HG03558 (cell line): ENCODE measurements around the gene JCAD.
"Not testable (repeated sequence)": the region's sequence is repeated elsewhere in the genome, so short reads cannot be mapped to it uniquely, and the experiment has no call there.

ENCODE experiments used
- ATAC-seq: cut with Tn5 transposase; IDR thresholded peaks from one replicate; pipeline ENCODE4 v1.9.1; 2021; ENCODE audit warnings: moderate number of reproducible peaks; ENCODE audit not compliant: unreplicated experiment; ENCODE audit errors: extremely low read depth

JCAD gene, protein sequence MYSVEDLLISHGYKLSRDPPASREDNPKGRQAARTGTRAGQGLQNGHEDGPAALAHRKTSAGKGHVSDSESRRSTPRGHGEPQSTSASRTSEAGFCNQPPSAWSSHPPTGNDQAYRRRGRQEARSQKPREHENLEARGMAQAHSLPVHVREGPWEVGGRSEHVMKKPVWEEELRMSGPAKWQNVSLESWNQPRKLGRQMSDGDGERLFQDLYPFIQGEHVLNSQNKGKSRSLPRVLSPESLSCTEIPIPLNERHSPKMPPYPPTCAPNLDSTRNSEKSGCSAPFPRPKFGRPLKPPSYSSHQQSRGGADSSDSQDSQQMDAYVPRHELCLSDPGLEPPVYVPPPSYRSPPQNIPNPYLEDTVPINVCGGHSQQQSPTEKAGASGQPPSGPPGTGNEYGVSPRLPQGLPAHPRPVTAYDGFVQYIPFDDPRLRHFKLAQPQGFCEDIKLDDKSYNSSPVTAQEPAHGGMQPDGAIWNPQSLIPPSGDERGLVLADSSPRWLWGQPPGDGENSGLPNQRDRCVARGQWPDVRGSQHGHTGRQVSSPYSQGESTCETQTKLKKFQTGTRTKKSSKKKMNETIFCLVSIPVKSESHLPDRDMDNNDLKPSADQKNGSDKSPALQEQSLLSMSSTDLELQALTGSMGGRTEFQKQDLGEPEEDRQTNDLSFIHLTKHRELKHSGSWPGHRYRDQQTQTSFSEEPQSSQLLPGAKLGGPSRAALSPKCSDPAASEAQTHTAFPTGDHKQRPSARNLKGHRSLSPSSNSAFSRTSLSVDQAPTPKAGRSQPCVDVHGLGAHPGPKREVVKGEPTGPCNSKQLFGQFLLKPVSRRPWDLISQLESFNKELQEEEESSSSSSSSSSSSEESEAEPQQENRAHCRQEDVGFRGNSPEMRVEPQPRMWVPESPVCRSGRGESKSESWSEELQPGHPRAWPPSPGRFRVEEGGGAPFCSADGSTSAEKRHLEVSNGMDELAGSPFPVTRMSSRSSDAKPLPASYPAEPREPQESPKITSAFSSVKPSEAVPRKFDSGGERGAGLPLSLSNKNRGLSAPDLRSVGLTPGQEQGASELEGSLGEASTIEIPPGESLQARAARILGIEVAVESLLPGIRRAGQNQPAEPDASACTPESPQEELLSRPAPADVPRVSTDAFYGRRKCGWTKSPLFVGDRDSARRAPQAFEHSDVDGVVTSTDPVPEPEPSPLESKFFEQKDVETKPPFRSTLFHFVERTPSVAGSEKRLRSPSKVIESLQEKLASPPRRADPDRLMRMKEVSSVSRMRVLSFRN (N-terminal part only)

DNA sequence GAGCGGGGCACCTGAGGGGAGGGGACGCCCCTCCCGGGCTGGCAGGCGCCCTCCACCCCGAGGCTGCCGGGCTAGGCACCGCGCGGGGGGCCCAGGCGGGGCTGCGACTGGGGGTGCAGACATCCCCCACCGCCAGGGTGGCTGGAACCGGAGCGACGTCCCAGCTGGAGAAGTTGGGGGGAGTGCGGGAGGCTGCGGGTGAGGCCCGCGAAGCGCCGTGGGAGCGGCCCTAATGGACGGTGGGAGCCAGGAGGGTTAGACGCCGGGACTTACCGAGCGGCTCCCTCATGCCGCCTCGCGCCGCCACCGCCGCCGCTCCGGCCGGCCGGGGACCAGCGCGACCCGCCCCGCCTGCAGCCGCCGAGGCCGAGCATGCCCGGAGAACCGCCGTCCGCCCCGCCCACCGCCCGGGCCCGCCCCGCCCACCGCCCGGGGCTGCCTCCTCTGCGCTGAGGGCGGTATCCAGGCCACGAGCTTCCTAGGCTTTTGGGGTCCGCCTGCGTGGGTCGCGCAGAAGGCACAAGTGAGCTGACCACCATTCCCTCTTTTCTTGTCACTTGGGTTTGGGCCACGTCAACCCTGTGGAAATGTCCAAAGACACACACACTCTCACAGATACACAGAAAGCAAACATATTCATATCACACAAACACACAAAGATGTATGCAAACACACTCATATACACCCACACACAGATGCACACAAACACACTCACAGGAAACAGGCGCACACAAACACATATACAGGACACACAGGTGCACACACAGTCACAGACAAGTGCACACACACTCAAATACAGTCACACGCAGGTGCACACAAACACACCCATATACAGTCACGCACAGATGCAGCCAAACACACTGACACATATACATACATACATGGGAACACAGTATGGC is at the start of gene JCAD:
JCAD (minus strand) TSS at position 378 of the 899 bp plus-strand sequence. CDS start 11,774 bp downstream, outside the sequence.
- no peak for ATAC-seq

DNA sequence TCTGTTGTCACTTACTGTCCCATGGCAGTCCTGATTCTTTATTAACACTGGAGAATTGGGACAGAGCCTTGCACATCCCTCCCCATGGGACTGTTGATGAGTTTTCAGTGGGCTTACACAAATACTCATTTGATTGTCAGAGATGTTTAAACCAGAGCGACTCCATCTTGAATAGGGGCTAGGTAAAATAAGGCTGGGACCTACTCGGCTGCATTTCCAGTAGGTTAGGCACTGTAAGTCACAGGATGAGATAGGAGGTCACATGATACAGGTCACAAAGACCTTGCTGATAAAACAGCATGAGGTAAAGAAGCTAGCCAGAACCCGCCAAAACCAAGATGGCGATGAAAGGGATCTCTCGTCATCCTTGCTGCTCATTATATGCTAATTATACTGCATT is 47.6 kb upstream of the JCAD start:
- ATAC-seq, result no peak

- no peak for ATAC-seq
These were observed 44.4 kb upstream of the JCAD start for GRCh38 chr10:30103595-30104320.

GRCh38 chr10:30099706-30100105 is 40.3 kb upstream of the JCAD start:
- ATAC-seq, result not testable (repeated sequence)

- ATAC-seq, result no peak
These were observed 39.7 kb upstream of the JCAD start for GRCh38 chr10:30099101-30099500.

GRCh38 chr10:30098629-30099028 is 39.2 kb upstream of the JCAD start:
- ATAC-seq, result no peak

GRCh38 chr10:30096564-30096963 is 37.2 kb upstream of the JCAD start:
- no peak for ATAC-seq

- no peak for ATAC-seq
These were observed 36.4 kb upstream of the JCAD start for GRCh38 chr10:30095631-30096422.

DNA sequence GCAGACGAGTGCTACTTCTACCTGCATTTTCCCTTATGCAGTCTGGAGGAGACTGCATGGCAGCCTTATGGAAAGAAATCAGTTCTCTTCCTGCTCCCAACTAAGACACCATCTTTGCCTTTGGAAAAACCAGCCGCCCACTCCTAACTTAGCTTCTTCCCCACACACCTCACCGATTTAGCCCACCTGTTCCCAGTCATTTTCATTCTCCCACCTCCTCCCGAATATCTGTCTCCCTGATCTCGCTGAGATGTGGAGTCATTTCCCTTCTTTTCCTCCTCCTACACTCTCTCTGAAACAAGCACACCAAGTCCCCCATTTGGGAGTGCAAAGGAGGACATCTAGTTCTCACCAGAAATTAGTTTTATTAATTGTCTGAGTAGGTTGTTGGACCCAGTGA is 35.2 kb upstream of the JCAD start:
- ATAC-seq, result no peak

GRCh38 chr10:30093303-30093950 is 34.0 kb upstream of the JCAD start:
- no peak for ATAC-seq

DNA sequence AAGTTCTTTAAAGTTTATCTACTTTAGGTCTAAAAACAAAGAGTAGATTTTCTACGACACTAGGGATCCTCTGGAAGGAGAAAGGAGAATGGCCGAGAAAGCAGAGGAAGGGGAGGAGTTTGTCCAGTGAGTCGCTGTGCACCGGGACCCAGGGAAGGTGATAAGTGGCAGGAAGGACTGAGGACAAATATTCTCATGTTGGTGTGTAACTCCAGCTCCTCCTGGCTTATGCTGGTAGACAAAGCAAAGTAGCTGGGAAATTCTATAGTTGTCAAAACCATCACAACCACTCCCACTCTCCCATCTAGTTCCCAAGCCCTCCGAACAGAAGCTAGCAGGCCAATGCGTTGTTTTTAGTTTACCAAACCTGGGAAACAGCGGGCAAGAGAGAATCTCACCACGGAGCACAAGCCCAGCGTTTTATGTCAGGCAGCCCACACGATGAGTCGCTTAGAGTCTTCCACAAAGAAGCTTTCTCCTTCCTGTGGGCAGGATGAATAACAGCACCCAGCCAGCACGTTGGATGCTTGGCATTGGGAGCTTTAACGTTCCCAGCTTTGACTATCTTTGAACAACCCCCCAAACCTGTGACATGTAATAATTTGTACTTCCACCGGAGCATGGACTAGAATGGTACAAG is 32.9 kb upstream of the JCAD start:
- ATAC-seq, result no peak

DNA sequence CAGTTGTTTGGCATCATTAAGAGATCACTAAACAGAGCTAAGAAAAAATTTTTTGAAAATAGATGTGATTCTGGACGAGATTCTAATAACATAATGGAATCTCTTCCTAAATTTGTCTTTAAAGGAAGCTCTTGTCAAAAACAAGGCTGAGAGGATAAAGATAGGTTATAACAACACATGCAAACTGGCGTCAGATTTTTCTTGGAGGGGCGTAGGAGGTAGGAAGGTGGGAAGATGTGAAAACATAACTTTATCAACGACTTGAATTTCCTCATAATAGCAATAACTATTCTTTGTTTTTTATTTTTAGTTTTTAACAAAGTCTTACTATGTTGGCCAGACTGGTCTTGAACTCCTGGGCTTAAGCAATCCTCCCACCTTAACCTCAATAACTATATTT is 31.8 kb upstream of the JCAD start:
- no peak for ATAC-seq

GRCh38 chr10:30088178-30088577 is 28.8 kb upstream of the JCAD start:
- no peak for ATAC-seq

- no peak for ATAC-seq
These were observed 24.5 kb upstream of the JCAD start for GRCh38 chr10:30083934-30084333.

DNA sequence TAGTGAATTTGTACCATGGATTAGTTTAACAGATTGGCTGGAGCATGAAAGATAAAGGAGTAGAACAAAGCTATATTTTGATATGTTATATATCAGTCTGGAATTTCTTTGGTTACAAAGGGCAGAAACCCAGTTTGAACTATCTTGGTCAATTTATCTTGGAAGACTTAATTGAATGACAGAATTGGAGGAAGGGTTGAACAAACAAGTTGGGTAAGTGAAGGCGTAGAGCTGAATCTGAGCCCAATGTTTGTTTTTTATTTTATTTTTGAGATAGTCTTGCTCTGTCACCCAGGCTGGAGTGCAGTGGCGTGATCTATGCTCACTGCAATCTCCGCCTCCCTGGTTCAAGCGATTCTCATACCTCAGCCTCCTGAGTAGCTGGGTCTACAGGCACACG is 21.8 kb upstream of the JCAD start:
- ATAC-seq, result no peak

DNA sequence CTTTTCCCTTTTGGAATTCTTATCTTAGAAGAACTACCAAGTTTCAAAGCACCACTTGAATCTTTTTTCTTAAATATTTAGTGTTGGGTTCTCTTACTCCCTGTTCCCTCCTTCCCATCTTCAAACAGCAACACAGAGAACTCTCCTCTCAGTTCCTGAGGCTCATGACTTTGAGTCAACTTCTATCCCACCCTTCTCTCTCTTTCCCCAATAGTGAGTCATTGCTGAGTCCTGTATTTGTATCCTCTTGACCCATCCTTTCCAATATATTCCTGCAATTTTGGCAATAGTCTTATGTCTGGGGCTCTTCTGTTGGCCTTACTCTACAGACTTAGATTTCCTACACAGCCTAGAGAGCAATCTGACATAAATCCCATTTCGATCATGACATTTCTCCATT is 20.8 kb upstream of the JCAD start:
- no peak for ATAC-seq

GRCh38 chr10:30079408-30079807 is 20.0 kb upstream of the JCAD start:
- ATAC-seq, result no peak
